ENCODE measurements around the gene SLC52A3.
"Not testable (repeated sequence)": the region's sequence is repeated elsewhere in the genome, so short reads cannot be mapped to it uniquely, and the experiment has no call there.

SLC52A3 gene

DNA sequence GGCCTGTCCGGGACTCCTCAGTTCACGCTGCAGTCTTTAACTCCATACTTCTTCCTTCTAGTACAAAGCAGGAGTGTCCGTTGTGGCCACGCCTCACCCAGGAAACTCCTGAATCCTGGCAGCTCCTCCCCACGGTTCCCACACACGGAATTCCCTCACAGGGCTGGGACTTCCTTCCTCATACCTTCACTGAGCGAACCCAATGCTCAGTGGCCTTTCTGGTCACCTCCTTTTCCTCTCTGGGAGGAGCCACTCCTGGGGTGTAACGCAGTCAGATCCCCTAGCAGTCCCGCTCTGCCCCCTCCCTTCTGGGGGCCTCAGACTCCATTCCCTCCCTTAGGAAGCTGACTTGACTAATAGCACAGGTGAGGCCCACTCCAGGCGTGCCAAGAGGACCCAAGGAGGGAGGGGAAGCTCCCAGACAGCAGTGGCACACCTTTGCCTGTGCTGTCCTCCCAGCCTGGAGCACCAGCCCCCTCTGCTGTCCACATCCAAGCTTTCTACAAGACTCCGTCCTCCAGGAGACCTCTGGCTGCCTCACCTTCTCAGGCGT, at the start of gene SLC52A3:
SLC52A3 (minus strand) TSS at position 75 of the 553 bp plus-strand sequence. CDS start 2,726 bp downstream, outside the sequence.
- no peak for DNase-seq (ENCODE audit: low spot score)

DNA sequence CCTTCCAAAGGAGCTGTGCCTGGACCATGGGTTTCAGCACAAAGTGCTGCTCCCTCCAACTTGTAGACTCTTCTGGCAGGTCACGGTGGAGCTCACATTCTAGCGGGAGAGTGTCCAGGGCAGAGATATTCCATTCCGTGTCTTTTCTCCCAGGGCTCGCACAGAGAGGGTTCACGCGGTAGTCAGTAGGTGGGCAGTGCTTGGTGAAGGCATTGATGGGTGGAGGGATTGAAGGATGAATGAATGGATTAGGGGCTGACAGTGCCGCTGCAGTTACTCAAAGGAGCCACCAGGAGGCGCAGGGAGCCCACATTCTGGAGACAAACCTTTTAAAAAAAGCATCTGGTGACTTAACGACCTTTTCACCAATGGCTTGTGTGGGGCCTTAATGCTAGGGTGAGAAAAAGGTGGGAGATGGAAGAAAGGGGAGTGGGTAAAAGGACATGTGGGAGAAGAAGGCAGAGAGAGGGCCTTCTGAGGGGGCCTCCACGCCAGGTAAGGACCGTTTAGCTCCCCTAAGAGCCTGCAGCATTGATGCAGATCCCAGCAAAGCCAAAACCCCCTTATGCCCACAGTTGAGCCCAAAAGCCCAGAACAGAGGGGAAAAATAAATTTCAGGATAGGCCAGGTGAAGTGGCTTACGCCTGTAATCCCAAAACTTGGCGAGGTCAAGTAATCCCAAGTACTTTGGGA, 47.8 kb upstream of the SLC52A3 start:
- DNase-seq (ENCODE audit: low spot score), result peak; percentile 72

DNA sequence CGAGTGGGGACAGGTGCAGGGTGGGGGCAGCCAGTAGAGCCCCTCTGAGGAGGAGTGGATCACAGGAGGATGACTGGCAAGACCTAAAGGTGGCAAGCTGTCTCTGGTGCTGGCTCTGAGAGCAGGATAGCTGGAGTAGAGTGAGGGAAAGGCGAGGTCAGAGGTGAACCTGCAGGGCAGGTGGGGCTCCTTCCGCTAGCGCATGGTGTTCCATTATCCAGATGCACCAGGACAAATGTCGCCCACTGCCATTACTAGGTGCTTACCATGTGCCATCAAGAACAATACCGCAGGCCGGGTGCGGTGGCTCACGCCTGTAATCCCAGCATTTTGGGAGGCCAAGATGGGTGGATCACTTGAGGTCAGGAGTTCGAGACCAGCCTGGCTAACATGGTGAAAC, 46.9 kb upstream of the SLC52A3 start:
- DNase-seq (ENCODE audit: low spot score), result no peak

DNA sequence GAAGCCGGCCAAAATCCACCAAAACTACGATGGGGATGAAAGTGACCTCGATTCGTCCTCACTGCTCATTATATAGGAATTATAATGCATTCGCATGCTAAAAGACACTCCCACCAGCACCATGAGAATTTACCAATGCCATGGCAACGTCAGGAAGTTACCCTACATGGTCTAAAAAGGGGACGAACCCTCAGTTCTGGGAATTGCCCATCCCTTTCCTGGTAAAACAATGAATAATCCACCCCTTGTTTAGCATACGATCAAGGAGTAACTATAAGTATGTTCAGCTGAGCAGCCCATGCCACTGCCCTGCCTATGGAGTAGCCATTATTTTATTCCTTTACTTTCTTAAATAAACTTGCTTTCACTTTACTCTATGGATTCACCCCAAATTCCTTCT, 45.1 kb upstream of the SLC52A3 start:
- no peak for DNase-seq (ENCODE audit: low spot score)

DNA sequence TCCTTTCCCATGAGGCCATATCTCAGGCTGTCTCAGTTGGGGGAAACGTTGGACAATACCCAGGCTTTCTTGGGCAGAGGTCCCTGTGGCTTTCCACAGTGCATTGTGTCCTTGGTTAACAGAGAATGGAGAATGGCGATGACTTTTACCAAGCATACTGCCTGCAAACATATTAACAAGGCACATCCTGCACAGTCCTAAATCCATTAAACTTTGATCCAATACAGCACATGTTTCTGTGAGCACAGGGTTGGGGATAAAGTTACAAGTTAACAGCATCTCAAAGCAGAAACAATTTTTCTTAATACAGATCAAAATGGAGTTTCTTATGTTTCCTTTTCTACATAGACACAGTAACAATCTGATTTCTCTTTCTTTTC, 44.1 kb upstream of the SLC52A3 start:
- not testable (repeated sequence) for DNase-seq (ENCODE audit: low spot score)

DNA sequence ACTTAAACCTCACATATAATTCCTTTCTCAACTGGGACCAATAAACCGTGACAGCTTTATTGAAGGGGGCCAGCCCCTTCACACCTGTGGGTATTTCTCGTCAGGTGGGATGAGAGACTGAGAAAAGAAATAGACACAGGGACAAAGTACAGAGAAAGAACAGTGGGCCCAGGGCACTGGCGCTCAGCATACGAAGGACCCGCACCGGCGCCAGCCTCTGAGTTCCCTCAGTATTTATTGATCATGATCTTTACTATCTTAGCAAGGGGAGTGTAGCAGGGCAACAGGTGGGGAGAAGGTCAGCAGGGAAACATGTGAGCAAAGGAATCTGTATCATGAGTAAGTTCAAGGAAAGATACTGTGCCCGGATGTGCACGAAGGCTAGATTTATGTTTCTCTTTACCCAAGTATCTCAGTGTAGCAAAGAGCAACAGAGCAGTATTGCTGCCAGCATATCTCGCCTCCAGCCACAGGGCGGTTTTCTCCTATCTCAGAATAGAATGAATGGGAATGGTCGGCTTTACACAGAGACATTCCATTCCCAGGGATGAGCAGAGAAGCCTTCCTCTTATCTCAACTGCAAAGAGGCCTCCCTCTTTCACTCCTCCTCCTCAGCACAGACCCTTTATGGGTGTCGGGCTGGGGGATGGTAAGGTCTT, 43.6 kb upstream of the SLC52A3 start:
- not testable (repeated sequence) for DNase-seq (ENCODE audit: low spot score)

DNA sequence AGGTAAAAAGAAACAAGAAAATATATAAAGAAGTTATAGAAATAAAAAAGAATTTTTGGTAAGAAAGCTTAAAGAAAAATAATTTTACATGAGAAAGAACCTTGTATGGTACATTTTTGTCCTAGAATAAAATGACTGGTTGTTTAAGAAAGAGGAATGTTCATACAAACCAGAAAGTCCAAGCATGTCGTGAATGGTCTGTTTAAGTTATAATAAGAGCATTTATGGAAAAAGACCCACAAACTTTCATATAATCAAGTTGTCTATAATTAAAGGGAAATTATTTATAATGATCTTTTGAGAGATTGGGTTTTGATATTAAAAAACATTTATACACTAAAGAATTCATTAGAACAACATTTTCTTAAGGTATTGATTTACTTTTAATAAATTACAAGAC, 37.4 kb upstream of the SLC52A3 start:
- DNase-seq (ENCODE audit: low spot score), result no peak

DNA sequence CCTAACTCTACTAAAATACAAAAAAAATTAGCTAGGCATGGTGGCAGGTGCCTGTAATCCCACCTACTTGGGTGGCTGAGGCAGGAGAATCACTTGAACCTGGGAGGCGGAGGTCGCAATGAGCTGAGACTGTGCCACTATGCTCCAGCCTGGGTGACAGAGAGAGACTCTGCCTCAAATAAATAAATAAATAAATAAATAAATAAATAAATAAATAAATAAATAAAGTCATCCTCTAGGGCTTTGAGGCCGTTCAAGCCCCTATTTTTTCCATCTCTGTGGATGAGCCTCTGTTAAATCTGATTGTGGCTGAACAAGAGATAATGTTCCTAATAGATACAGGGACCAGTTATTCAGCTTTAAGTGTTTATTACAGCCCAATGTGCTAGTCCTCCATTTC, 33.4 kb upstream of the SLC52A3 start:
- DNase-seq (ENCODE audit: low spot score), result no peak

DNA sequence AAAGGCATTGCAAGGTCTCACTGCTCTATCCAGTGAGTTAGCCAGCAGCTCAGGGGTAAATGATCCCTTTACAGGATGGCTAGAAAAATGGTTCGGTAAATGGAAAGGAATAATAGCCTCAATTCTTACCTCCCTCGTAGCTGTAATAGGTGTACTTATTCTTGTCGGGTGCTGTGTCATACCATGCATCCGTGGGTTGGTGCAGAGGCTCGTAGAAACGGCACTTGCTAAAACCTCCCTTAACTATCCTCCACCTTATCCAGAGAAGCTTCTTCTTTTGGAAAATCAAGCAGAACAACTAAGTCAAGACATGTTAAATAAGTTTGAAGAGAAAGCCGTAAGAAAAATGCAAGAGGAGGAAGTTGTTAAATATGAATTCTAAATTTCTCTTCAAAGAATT, 31.7 kb upstream of the SLC52A3 start:
- not testable (repeated sequence) for DNase-seq (ENCODE audit: low spot score)

DNA sequence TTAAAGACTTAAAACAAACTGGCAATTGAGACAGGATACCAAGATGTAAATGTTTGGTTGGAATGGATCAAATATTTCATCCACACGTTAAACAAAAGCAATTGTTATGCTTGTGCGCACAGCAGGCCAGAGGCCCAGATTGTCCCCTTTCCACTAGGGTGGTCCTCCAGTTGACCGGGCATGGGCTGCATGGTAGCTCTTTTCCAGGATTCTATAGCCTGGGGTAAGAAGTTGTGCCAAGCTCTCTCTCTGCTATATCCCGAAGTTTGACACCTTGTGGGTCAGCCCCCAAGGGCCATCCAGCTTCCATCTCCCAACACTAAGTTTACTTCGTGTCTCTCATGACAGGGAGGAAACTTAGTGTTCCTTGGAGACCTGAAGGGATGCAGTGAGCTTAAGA, 30.4 kb upstream of the SLC52A3 start:
- not testable (repeated sequence) for DNase-seq (ENCODE audit: low spot score)

DNA sequence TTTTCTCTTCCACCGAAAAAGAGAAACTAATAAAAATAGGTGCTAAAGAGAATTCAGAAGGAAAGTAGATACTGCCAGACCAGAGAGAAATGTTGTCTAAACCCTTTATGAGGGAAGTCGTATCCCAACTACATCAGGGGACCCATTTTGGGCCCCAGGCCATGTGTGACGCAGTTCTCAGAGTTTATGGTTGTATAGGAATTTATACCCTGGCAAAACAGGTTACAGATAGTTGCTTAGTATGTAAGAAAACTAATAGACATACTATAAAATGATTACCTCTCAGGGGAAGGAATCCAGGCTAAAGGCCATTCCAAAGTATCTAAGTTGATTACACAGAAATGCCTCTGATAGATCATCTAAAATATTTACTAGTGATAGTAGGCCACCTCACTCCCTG, 28.6 kb upstream of the SLC52A3 start:
- DNase-seq (ENCODE audit: low spot score), result no peak

DNA sequence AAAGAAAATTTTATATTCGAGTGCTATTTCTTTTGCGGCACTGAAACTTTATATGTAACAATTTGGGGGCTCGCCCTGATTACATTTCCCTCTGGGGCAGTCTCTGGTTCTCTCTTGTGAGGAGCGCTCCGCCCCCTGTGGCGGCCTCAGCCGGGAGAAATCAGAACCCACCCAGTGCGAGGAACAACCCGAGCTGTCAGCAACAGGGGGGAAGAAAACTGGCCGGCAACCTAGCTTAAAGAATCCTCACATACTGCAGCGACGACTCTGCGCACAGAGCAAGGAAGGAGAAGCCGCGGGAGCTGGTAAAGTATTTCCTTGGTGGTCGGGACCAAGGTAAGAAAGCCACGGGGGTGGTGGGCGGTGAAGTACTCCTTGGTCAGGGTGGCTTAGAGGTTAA, 23.9 kb upstream of the SLC52A3 start:
- no peak for DNase-seq (ENCODE audit: low spot score)

DNA sequence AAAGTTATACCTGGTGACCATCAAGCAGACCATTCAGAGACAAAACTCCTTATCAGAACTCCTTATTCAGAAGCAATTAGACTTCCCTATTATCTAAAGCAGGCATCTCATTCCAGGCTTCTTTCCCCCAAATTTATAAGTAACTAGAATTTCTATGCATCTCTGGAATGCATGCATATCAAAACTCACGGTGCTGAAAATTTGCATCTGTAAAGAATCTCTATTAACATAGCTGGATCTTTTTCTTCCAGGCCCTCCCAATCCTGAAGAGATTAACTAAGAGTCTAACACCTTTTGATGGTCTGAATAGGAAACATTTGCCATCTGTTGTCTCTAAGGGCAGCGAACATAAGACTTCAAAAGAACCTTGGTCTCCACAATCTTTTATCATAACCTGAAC, 22.8 kb upstream of the SLC52A3 start:
- DNase-seq (ENCODE audit: low spot score), result no peak

DNA sequence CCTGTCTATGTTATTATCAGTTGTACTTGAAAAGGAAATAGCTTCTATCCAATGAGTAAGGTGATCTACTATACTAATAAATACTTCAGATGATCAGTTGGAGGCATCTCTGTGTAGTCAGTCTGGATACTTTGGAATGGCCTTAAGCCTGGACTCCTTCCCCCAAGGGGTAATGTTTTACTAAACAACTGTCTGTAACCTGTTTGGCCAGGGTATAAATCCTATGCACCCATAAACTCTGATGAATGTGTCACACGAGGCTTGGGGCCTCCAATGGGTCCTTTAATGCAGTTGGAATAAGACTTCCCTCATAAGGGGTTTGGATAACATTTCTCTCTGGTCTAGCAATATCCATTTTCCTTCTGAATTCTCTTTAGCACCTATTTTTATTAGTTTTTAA, 19.5 kb upstream of the SLC52A3 start:
- no peak for DNase-seq (ENCODE audit: low spot score)

DNA sequence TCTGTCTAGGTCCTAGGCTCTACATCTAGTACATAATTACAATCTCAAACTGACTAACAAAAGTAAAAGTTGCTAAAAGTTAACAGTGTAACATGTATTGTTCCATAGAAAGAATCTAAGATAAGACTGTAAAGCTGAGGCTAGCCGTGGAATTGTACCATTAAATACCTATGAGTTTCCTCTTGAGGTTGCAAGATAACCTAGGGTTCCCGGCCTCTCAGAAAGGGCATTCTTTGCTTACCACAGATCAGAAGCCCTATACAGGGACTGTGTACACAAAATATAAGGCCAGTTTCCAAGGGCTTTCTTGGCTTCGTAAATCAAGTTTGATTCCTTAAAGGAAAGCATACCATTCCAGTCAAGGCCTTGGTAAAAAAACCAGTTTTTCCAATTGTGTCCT, 11.5 kb upstream of the SLC52A3 start:
- DNase-seq (ENCODE audit: low spot score), result no peak

DNA sequence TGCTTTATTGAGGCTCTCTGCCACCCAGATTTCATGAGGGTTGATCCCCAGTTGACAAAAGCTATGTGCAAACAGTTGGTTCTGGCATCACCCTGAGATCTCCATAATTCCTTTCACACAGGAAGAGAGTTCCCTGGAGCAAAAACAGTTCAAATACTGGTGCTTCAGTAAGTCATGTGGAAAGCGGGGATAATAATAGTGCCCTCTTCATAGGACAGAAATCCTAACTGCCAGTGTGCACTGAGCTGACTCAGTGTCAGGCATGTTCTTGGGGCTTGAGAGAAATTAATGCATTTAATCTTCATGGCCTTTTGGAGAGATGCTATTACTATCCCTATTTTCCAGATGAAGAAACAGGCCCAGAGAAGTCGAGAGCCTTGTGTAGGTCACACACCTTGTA, 7.9 kb upstream of the SLC52A3 start:
- DNase-seq (ENCODE audit: low spot score), result no peak

DNA sequence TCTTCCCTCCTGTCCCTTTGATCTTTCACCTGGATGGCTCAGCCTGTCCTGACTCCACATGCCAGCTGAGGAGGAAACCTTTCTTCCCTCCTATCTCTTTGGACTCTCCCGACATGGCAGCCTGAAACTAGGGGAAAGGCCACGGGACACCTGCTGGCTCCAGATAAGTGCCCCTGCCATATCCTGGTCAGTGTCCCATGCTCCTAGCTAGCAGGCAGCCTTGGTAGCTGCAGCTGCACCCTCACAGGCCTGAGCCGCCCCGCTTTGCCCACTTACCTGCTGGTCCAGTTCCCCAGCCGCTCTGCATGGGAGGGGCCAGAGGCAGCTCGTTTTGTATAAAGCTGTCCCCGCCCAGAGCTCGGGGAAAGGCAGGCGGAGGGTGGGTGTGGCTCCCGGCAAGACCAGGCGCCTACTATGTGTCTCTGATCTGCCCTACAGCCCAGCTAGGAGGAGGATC, 7.4 kb upstream of the SLC52A3 start:
- no peak for DNase-seq (ENCODE audit: low spot score)

DNA sequence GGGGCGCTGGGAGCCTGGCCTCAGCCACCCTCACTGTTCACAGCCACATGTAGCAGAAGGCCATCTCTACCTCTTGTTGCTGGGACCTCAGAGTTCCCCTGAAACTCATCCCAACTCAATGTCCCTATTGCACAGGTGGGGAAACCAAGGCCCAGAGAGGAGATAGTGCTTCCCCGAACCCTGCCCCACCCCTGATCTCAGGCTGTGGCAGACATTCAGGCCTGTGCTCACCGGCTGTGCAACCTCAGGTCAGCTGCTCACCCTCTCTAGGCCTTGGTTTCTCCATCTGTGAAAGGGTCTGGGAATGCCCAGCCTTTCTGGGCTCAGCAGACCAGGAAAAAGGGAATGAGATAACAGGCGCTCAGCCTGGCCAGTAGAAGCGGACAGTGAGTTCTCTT, 6.4 kb upstream of the SLC52A3 start:
- no peak for DNase-seq (ENCODE audit: low spot score)

DNA sequence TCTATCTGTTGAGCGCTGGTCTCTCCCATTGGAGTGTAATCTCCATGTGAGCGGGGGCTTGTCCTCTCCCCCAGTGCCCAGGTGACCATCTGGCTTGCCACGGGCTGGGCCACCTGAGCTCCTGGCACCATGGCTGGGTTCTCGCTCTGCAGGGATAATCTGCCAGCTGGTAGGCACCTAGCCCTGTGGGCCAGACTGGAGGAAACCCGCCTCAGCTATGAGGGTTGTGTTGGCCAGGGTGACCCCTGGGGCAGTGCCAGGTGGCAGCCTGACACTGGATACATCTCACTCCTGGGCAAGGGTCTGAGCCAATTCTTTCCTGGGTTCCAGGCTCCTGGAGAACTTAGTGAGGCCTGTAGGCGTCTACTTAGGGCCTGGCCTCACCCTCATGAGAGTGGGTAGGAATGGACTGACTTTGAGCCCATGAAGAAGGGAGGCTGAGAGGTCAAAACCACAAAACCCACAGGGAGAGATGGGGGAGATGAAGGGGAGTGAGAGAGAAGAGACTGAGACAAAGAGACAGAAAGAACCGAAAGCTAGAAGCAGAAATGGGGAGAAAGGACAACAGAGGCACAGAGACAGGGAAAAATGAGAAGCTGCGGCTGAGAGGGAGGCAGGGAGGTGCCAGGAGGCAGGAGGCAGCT, 5.8 kb upstream of the SLC52A3 start:
- no peak for DNase-seq (ENCODE audit: low spot score)

DNA sequence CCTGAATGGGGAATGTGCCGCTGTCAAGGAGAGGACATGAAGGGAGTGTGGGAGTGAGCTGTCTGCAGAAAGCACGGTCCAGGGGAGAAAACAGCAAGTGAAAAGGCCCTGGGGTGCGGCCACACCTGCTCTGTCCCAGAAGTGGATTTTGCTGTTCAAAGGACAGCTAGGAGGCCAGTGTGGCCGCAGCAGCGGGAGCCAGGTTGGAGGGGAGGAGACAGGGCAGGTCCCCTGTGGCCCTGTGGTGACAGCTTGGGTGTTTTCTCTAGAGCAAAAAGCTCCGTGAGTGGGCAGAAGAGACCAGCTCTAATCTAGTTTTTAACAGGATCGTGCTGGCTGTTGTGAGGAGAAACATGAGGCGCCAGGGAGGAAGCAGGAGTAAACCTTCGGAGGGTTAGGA, 4.5 kb upstream of the SLC52A3 start:
- DNase-seq (ENCODE audit: low spot score), result no peak

DNA sequence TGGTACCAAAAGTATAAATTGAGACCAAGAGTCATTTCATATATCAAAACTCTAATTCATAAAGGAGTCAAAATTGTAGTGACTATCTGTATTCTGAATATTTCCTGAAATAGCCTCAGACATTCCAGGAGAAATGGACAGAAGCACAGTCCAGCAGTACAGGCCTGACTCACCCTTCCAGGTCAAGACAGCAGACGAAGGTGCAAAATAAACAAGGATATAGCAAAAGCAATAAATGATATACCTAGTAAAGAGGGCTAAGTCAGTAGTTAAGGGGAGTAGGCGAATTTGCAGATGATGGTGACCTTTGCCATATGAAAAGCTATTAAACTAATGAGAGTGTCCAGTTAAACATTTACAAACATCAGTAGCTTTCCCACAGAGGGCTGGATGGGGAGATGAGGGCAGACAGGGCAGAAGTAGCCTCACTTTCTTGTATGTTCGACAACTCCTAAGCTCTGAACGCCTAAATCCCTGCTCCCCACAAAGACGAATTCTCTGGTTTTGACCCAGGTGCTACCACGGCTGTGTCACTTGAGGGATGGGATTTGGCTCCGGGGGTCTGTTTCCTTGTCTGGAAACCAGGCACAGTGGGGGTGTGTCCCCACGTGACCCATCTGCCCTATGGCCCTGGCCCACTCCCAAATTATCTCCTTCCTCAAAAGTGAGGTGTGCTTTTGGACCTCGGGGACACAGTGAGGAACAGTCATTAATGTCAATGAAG, 3.6 kb upstream of the SLC52A3 start:
- DNase-seq (ENCODE audit: low spot score), result no peak

DNA sequence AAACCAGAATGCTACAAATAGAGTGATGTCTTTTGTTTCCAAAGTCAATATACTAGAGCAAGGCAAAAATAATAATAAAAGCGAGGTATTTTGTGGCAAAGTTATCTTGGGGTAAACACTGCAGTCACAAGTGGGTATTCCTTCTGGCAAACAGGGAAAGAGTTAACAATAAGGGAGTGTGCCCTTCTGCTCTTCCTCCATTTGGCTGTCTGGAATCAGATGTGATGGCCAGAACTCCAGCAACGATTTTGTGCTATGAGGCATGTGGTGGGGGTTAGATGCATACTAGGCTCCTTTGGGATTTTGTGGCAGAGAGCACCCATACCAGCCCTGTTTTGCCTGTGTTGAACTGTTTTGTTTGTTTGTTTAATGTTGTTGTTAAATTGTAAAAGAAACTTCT, 2.4 kb upstream of the SLC52A3 start:
- DNase-seq (ENCODE audit: low spot score), result no peak

Measured in germinal center (tissue), 1 donor.